ENCODE measurements around the gene RPL38.

DNA sequence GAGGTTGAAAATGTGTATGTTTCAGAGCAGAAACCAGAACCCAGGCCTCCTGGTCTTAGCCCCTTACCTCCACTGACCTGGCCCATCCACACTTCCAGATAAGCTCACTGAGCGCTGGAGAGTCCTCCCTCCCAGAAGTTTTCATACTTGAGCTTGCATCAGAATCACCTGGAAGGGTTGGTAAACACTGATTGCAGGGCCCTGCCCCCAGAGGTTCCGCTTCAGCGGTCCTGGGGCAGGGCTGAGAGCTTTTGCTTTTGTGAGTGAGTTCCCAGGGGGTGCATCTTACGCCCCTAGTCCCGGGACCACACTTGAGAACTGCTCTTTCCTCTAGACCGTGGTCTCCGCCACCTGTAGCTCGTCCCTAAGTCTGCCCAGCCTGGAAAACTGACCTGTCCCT is 30.5 kb downstream of the RPL38 start:
- TF ChIP-seq, protein P1, sequence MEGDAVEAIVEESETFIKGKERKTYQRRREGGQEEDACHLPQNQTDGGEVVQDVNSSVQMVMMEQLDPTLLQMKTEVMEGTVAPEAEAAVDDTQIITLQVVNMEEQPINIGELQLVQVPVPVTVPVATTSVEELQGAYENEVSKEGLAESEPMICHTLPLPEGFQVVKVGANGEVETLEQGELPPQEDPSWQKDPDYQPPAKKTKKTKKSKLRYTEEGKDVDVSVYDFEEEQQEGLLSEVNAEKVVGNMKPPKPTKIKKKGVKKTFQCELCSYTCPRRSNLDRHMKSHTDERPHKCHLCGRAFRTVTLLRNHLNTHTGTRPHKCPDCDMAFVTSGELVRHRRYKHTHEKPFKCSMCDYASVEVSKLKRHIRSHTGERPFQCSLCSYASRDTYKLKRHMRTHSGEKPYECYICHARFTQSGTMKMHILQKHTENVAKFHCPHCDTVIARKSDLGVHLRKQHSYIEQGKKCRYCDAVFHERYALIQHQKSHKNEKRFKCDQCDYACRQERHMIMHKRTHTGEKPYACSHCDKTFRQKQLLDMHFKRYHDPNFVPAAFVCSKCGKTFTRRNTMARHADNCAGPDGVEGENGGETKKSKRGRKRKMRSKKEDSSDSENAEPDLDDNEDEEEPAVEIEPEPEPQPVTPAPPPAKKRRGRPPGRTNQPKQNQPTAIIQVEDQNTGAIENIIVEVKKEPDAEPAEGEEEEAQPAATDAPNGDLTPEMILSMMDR (IDR thresholded peaks at IDR 0.05) = no peak
- TF ChIP-seq POLR2AphosphoS5 (IDR thresholded peaks at IDR 0.05) (no peak), POLR2A (IDR thresholded peaks at IDR 0.05) (no peak)

All from prostate gland (tissue), 2 donors.